GM12874 (cell line): Measurements from ENCODE around the gene DISC1.

Source experiments
- TF ChIP-seq, protein P1 (sequence below): IDR thresholded peaks from 2 replicates; pipeline ENCODE4 v1.5.1; 2011; ENCODE audit warnings: low read depth, mild to moderate bottlenecking, control low read depth, low read length, moderate library complexity; ENCODE audit not compliant: insufficient read depth

DISC1 gene

DNA sequence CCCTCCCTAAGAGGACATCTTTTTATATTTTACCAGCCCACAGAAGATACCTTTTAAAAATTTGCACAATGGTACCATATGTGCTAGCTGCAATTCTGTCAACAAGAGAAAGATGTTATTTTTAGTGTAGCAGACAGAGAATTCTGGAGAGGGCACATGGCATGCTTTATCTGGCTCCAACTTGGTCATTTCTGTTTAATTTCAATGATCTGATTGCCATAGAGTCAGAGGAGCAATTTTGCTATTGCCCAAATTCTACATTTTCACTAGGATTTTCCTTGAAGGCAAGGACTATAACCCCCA, 17.3 kb downstream of the DISC1 start:
- TF ChIP-seq, protein P1, sequence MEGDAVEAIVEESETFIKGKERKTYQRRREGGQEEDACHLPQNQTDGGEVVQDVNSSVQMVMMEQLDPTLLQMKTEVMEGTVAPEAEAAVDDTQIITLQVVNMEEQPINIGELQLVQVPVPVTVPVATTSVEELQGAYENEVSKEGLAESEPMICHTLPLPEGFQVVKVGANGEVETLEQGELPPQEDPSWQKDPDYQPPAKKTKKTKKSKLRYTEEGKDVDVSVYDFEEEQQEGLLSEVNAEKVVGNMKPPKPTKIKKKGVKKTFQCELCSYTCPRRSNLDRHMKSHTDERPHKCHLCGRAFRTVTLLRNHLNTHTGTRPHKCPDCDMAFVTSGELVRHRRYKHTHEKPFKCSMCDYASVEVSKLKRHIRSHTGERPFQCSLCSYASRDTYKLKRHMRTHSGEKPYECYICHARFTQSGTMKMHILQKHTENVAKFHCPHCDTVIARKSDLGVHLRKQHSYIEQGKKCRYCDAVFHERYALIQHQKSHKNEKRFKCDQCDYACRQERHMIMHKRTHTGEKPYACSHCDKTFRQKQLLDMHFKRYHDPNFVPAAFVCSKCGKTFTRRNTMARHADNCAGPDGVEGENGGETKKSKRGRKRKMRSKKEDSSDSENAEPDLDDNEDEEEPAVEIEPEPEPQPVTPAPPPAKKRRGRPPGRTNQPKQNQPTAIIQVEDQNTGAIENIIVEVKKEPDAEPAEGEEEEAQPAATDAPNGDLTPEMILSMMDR = no peak

DNA sequence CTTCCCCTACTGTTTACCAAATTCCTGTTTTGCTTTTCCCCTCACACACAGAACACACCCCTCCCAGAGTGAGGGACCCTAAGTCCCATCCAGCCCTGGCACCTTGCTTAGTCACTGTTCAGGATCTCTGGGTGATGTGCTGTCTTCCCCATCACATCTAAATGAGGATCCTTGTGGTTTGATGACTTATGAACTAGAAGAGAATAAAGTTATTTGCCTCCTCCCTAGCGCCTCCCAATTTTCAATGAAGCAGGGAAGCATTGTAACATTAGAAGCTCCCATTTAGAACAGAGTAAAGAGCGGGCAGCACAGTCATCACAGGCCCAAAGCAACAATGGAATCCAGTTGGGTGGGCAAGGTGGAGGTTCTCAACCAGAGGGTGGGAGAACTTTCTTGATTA, 27.0 kb downstream of the DISC1 start:
- TF ChIP-seq, protein P1 = no peak

DNA sequence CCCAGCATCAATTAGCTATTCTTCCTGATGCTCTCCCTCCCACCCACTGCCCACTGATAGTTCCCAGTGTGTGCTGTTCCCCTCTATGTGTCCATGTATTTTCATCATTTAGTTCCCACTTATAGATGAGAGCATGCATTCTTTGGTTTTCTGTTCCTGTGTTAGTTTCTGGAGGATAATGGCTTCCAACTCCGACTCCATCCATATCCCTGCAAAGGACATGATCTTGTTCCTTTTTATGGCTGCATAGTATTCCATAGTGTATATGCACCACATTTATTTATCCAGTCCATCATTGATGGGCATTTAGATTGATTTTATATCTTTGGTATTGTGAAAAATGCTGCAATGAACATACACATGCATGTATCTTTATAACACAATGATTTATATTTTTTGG, 30.2 kb downstream of the DISC1 start:
- TF ChIP-seq, protein P1 = no peak

DNA sequence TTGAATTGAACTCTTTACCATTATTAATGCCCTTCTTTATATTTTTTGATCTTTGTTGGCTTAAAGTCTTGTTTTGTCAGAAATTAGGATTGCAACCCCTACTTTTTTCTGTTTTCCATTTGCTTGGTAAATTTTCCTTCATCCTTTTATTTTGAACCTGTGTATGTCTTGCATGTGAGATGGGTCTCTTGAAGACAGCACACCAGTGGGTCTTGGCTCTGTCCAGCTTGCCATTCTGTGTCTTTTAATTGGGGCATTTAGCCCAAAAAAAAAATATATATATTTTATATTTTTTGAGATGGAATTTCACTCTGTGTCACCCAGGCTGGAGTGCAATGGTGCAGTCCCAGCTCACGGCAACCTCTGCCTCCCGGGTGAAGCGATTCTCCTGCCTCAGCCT, 33.6 kb downstream of the DISC1 start:
- TF ChIP-seq, protein P1 = no peak

DNA sequence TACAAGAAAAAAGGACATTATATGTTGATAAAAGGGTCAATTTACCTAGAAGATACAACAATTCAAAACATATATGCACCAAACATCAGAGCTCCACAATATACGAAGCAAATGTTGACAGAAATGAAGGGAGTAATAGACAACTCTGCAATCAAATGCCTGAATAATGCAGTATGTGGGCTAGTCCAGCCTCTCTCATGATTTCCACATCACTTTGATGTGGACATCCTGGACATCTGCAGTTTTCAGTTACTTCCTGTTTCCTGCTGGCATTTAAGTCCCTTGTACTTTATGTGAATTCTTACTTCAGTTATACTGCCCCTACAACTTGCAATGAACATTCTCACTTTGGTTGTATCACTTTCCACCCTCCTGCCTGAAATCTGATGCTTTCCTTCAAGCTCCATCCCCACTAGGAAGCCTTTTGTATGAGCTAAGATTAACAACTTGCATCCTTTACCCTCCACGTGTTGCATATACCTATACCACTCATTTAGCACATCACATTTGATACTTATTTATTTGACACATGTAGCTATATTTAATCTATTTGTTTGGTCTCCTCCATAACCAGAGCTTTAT, 36.7 kb downstream of the DISC1 start:
- TF ChIP-seq, protein P1 = no peak

DNA sequence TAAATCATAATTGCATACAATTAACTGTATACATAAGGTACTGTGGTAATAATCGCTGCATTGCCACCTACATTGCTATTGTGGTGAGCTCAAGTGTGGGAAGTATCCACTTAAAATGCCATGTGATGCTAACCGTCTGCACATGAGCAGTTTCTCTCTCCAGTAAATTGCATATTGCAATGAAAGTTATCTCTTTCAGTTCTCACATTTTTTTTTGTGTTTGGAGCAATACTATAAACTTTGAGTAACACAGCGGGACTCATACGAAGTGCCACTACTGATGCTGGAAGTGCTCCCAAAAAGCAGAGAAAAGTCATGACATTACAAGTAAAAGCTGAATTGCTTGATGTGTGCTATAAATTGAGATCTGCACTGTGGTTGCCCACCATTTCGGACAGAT, 38.5 kb downstream of the DISC1 start:
- TF ChIP-seq, protein P1 = no peak

DNA sequence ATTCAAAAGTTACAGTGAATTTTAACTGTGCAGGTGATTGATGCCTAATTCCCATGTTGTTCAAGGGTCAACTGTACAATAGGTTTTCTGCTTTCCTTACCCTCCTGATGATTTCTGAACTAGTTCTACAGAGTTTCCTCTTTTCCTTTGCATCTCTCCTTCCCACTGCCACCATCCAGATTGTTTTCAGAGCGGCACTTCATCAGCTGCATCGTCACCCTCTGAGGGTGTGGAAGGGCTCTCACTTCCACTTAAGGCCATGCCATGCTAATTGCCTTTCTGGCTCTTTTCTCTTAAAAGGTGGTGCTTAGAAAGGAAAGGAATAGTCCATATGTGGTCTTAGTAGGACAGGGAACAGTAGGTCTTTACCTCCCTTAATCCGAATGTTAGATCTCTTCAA, 39.1 kb downstream of the DISC1 start:
- TF ChIP-seq, protein P1 = no peak
